ENCODE data around the gene INIP. TPM values are rescaled to one million over a fixed set of nuclear protein-coding genes. Genes with fewer than 3 reads are reported as not detected.
A peak's percentile ranks its signal among the peaks of the same experiment; 100 is the strongest.

INIP gene
- total and polyA plus RNA-seq, 9 of the 15 experiments (the other 6 are each of a cell fraction or from before 2014, with no cell fraction given), result 11.9 to 87.9 (median 37.3) TPM

DNA sequence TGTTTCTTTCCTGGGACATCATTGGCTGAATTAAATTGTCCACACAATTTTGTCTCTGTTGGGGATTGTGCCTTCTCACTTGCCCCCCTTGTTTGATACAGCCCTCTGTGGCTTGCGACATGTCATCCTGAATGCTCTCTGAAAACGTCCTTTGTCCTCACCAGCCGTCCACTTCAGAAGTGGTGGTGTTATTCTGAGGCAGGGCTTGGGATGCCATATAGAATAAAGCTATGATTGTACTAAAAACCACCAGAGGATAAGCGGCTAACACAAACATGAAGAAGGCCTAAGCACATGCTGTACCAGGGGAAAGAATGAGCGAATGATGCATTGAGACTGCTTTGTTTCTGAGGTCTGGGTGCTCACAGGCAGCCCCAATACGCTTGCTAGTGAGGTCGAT lies 29.2 kb upstream of the INIP start (continued):
- TF ChIP-seq ETS2 (tag; IDR thresholded peaks at IDR 0.05; ENCODE audit: borderline replicate concordance, poor library complexity, severe bottlenecking), result no peak
- no peak for TF ChIP-seq SPI1 (IDR thresholded peaks at IDR 0.05; ENCODE audit: borderline replicate concordance, low read depth, low read length)

DNA sequence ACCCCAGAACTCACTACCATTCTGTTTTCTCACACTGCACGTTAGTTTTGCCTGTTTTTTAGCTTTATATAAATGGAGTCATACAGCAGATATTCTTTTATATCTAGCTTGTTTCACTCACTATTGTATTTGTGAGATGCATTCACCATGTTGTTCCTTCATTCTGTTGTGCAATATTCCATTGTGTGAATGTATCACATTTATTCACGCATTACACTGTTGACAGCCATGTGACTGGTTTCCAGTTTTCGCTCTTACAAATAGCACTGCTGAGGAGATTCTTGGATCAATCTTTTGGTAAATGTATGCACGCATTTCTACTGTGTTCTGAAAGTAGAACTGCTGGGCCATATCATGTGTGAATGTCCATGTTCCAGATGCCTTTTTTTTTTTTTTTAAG lies 26.3 kb upstream of the INIP start:
- H3K9ac ChIP-seq (ENCODE audit: insufficient read depth in 1 of 2, low read depth in 2 of 2, low read length in 2 of 2), result no peak overlapping the region
- FAIRE-seq (no peak), ATAC-seq (no peak), DNase-seq (ENCODE audit: extremely low read depth in 1 of 4, low spot score in 3 of 4) (no peak)
- intact Hi-C loops (cut with micrococcal nuclease) (no loop called here), in situ Hi-C loops (cut with MboI) (no loop called here)
- WGBS (ENCODE audit: insufficient coverage, low coverage, missing lambda C conversion rate), result 55% methylated on average over 4 of the region's 4 CpGs
- TF ChIP-seq MCM2 (IDR thresholded peaks at IDR 0.05; ENCODE audit: low read depth), result no peak
- TF ChIP-seq CAMTA2 (CRISPR knock-in tag; conservative IDR thresholded peaks at IDR 0.05), result no peak
- no peak for TF ChIP-seq CBX3 (IDR thresholded peaks at IDR 0.05; ENCODE audit: borderline replicate concordance in 1 of 2, low read length in 2 of 2)
- peak; percentile 58 for TF ChIP-seq CEBPB (tag; IDR thresholded peaks at IDR 0.05)
- no peak for TF ChIP-seq ZEB2 (IDR thresholded peaks at IDR 0.05)
- TF ChIP-seq, protein P1, sequence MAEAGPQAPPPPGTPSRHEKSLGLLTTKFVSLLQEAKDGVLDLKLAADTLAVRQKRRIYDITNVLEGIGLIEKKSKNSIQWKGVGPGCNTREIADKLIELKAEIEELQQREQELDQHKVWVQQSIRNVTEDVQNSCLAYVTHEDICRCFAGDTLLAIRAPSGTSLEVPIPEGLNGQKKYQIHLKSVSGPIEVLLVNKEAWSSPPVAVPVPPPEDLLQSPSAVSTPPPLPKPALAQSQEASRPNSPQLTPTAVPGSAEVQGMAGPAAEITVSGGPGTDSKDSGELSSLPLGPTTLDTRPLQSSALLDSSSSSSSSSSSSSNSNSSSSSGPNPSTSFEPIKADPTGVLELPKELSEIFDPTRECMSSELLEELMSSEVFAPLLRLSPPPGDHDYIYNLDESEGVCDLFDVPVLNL (CRISPR knock-in tag; IDR thresholded peaks at IDR 0.05; ENCODE audit: low read depth), result no peak
- BruUV-seq (replicated peaks), result no TSS peak
- H3K4me1 ChIP-seq (replicated peaks in 1 of 2; ENCODE audit: control insufficient read depth in 2 of 2, insufficient read depth in 2 of 2, low read length in 2 of 2), result peaks cover 0 to 3% of the 10 kb centered on the region in 2 experiments; a peak in 2 of 5 replicates
- H3K4me2 ChIP-seq (ENCODE audit: insufficient read depth, low read length), result no peak overlapping the region
- H2AFZ ChIP-seq (ENCODE audit: low read depth, low read length), result no peak overlapping the region
- no peak overlapping the region for H3K4me3 ChIP-seq
- ChIA-PET CTCF (ENCODE audit: low intra/inter-chr PET ratio) (no interaction called here), POLR2A (interaction anchor here (1.4 kb wide), 1 partner anchor 13 kb away, joined by 8 read pairs; no protein-coding TSS in a partner anchor)
- no peaks in the 10 kb centered on the region for H4K20me1 ChIP-seq (replicated peaks; ENCODE audit: control insufficient read depth, insufficient read depth, low read length)
- H3K9me1 ChIP-seq (ENCODE audit: control insufficient read depth, insufficient read depth, low read length), result no peaks in the 10 kb centered on the region
- no peaks in the 10 kb centered on the region for H3K36me3 ChIP-seq (ENCODE audit: control insufficient read depth, insufficient read depth, low read length)
- H3K79me2 ChIP-seq (ENCODE audit: control insufficient read depth, insufficient read depth, low read length), result peaks cover 5% of the 10 kb centered on the region; the same call in 2 of the 3 replicates
- no peaks in the 10 kb centered on the region for H3K27me3 ChIP-seq (ENCODE audit: control insufficient read depth in 2 of 2, insufficient read depth in 2 of 2, low read length in 2 of 2)
- H3K9me3 ChIP-seq (replicated peaks; ENCODE audit: control insufficient read depth, insufficient read depth, low read depth, low read length), result no peaks in the 10 kb centered on the region
- H3K27ac ChIP-seq (ENCODE audit: extremely low read depth, low read depth, low read length), result no peak overlapping the region
